Glomerular visceral epithelial cell (primary cell): ENCODE data around the gene KMT2C.

Experiments used
- DNase-seq: peaks from one replicate; pipeline ENCODE4 v3.0.0-alpha.2; 2016; ENCODE audit errors: extremely low spot score

Gene KMT2C

DNA sequence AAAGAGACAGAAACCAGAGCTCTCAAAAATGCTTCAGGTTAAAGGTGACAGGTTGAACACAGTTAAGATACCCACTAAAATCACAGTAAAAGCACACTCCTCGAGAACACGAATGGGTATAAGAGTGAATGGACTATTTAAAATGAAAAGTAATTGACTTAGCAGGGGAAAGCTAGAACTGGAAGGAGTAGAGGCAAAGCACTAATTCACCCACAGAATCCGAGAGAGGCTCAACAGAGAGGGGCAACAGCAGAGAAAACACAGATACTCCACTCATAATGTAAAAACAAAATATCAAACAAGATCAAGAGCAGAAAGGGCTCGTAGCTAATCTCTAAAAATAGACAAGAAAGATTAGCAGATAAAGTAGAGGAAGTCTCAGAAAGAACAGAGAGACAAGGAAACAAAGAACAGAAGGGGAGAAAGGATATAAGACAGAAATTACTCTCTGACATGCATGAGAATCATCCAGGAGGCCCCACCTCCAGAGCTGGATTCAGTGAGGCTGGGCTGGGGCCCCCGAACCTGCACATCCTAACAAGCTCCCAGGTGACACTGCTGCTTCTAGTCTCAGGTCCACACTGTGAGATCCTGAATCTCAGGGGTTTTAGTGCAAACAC, 292.7 kb downstream of the KMT2C start:
- no peak for DNase-seq

DNA sequence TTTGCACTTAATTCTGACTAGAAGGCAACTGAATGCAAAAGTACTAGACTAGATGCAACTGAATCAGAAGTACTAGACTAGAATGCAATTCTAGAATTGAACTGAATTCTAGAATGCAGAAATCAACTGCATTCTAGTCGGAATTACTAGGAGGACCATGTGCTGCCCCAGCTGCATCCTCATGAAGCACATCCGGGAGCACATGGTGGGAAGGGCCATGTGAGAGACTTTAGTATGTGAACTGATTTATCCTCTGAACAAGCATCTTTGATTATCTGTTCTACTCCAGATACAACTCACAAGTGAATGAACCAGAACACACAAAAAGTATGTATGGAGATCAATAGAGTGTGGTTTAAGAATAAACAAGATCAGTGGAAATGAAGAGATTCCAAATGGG, 295.2 kb downstream of the KMT2C start:
- DNase-seq: no peak

DNA sequence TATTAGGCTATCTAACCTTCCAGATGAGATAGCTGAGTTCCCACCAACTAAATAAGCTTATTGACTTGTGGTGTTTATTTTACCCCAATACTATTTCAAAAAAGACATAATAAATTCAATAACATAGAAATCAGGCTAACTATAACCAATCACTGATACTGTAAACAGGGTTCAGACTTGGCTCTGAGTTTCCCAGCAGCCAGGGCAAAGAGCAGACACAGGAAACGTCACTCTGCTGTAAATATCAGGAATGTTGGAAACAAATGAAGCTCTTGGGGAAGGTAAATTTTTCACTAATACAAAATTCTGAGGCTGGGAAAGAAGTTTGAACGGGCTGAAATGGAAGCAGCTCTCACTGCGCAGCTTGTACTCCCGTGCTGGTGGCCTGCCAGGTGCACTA, 295.7 kb downstream of the KMT2C start:
- no peak for DNase-seq

DNA sequence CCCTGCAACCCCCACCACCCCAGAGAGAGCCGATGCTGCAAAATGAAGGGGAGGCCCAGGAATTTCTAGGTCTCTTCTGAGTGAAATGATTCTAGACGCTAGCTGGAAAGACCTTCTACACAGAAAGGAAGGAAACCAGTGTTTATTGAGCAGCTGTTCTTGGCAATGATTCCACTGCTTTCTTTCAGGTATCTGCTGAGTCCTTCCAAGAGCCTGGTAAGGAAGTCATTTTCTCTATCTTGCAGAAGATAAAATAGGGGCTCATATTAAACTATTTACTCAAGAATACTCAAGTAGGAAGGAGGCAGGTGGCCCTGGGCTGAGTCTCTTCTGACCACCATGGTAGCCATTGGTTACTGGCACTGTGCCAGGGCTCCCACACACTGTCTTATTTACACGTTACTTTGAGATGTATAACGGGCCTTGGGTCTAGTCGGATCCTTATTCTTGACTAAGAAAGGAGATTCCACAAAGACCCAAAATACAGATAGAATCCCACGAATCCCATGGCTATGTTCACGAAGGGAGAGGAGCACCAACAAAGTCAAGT, 298.3 kb downstream of the KMT2C start:
- DNase-seq: no peak

DNA sequence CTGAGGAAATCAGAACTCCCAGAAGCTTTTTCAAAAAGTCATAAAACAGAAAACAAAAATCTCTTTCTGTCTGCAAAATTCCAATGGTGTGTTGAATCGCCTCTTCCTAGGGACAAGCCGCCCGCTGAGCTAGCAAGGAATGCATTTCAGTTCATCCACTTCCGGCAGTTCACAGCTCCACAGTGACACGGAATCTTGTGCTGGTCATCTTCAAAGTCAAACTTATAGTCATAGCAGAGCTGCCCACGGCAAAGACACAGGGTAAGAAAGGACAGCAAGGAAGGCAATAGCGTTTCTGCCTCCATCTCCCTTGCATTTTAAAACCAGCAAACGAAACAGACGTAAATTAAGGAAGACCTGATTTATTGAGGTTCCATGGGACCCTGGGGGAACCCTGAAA, 299.1 kb downstream of the KMT2C start:
- DNase-seq: no peak

DNA sequence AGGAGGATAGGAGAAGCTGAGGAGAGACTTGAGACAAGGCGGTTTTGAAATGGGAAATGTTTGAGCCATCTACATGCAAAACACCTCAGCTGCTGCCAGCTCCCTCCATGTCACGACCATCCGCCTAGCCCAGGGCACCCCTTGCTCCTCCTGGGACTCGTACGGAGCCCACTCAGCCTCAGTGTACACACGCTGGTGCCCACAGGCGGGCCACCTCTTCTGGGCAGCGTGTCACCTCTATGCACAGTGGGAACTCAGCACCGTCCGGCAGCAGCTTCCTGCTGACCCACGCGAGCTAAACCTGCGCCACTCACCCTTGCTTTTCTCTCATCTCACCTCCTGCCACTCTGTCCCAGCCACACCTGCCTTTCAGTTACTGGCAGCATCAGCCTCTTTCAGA, 302.0 kb downstream of the KMT2C start:
- DNase-seq: no peak

GRCh38 chr7:152132812-152133211, 303.0 kb downstream of the KMT2C start:
- no peak for DNase-seq

- no peak for DNase-seq
Measured at GRCh38 chr7:152131981-152132494, 303.8 kb downstream of the KMT2C start.

GRCh38 chr7:152130658-152131590, 304.9 kb downstream of the KMT2C start:
- no peak for DNase-seq

GRCh38 chr7:152129682-152130081, 306.1 kb downstream of the KMT2C start:
- no peak for DNase-seq

DNA sequence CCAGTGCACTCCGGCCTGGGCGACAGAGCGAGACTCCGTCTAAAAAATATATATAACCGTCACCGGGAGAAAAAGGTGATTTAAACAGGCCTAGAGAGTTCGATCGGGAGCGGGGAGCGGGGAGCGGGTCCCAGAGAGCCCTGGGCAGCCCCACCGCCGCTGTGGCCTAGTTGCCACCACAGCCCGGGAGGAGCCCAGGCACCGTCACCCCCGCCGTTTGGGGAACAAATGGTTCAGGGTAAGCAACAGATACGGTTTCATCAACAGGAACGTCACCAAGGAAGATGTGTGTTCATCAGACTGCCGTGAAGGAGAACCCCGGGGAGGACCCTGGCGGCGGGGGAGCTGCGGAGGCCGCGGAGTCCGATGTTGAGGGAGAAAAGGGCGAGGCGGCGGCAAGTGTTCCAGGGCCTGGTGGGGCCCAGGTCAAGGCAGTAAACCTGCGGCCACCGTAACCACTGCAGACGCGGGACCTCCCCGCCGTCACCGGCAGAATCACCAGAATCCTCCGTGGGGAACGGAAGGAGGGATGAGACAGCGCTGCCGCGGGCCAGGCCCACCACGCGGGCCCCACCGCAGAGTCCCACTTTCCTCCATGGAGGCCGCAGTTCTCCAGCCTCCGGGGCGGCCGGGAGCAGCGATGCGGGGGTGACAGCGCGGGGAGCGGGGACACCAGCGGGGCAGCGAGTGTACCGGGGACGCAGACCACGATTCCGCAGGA, 306.9 kb downstream of the KMT2C start:
- no peak for DNase-seq

GRCh38 chr7:152128252-152128651, 307.6 kb downstream of the KMT2C start:
- no peak for DNase-seq

GRCh38 chr7:152127229-152127628, 308.6 kb downstream of the KMT2C start:
- DNase-seq: no peak

GRCh38 chr7:152126741-152127140, 309.1 kb downstream of the KMT2C start:
- DNase-seq: no peak

GRCh38 chr7:152122540-152122939, 313.3 kb downstream of the KMT2C start:
- no peak for DNase-seq

GRCh38 chr7:152121432-152121831, 314.4 kb downstream of the KMT2C start:
- DNase-seq: no peak

GRCh38 chr7:152120776-152121175, 315.0 kb downstream of the KMT2C start:
- no peak for DNase-seq

GRCh38 chr7:152120210-152120609, 315.6 kb downstream of the KMT2C start:
- no peak for DNase-seq

- DNase-seq: no peak
Measured at GRCh38 chr7:152117356-152117755, 318.4 kb downstream of the KMT2C start.

GRCh38 chr7:152115021-152115718, 320.6 kb downstream of the KMT2C start:
- DNase-seq: no peak

DNA sequence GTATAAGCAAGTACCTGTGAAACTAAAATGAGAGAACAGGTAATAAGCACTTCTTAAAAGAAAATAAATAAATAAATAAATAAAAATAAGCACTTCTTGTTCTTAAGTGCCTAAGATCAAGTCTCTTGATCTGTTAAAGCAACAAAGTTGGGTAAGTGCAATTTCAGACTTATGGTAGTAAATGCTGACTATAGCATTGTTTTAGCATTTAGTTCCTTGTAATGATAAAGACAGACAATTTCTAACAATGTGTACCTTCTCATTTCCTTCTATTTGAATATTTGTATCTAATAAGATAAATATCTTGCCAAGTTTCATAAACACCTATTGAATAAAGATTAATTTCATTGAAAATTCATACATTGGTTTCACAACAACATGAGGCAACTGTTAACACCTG, 323.0 kb downstream of the KMT2C start:
- no peak for DNase-seq
